Activated CD8-positive, alpha-beta memory T cell treated with anti-CD3 and anti-CD28 coated beads, Interleukin-2, amount 50 U/mL, for 48 hours (primary cell): ENCODE measurements around the gene MYO1E.
"Not testable (repeated sequence)": the region's sequence is repeated elsewhere in the genome, so short reads cannot be mapped to it uniquely, and the experiment has no call there.

Source experiments
- DNase-seq: peaks from one replicate; pipeline ENCODE4 v3.0.0-alpha.2; 2020

Gene MYO1E

DNA sequence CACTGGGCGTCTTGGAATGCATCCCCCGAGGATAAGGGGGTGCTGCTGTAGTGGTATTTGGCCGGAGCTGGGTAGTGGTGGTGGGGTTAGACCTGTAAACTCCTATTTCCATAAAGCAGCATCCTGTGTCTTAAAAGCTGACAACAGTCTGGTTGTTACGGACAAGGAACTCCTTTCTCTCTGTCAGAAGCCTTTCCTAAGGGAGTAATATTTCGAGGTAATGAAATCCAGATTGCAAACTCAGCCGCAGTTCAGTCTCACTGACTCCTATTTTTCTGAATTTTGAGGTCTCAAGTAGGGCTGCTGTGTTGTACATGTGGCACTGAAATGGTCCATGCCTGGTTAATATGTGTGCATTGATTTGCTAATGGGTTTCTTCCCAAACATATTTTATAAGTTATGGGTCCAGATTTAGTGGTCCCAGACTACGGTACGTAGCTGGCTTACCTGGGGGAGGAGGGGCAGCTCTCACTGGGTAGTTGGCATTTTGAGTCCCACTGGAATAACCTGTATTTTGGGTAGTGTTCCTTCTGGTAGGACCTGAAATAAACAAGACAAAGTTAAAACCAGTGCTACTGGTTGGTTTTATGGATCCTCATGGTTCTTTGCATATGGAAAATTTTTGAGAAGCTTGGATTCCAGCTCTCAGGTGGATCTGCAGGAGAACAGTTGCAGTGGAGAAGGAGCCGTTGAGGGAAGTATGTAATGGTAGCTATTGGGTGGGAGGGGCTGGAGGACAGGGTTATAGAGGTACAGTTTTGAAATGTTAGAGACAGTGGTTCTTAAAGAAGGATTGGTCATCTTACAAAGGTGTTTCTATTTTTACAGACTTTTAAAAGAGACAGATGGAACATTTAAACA, 214.6 kb downstream of the MYO1E start:
- no peak for DNase-seq

GRCh38 chr15:59157396-59157795, 215.3 kb downstream of the MYO1E start:
- no peak for DNase-seq

DNA sequence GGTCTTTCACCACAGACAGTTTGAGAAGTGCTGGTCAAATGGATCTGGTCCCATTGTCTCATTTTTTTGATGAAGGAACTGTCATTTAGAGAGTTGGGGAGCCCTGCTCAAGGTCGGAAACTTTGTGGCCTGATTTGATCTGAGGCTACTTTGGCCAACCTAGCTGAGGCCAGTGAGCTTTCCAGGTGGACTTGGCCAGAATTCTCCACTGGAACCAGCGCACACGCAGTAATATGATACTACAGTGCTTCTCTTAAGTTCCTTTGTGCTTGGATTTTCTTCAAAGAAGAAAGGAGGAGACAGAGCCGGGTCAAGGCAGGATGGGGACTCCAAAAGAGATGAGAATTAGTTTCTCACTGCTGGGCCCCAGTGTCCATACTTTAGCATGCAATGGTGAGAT, 217.2 kb downstream of the MYO1E start:
- no peak for DNase-seq

- no peak for DNase-seq
Observed at GRCh38 chr15:59154243-59154642, 218.4 kb downstream of the MYO1E start.

- no peak for DNase-seq
Observed at GRCh38 chr15:59153466-59153865, 219.2 kb downstream of the MYO1E start.

DNA sequence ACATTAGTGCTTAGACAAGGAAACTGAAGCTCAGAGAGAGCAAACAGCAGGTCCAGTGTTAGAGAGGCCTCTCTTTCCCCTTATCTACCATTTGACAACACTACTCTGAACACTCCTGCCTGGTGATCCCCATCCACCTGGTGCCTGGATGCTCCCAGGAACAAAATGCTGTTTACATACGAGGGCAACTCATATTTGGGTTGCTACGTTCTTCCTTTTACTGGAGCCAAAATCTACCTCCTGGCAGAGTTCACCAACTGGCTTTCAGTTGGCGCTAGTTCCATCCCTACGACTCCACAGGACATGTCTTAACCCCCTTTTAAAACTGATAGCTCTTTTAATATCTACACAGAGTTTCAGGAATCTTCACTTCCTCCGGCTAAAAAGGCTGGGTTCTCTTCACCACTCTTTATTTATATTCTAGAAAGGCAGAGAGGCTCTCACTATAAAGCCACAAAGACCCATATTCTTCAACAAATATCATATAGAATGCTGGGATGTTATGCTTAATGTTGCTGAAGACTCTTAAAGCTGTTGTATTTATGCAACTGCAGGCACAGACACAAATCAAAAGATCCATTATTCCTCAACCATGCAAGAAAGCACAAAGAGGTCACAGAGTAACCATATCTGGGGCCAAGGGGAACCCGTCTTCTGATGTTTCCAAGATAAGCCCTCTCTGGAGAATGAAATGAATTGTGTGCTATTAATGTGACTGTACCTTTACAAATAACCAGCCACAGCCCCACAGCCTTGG, 219.8 kb downstream of the MYO1E start:
- no peak for DNase-seq

GRCh38 chr15:59150185-59150584, 222.5 kb downstream of the MYO1E start:
- no peak for DNase-seq

- DNase-seq, result no peak
Observed at GRCh38 chr15:59148153-59148833, 224.4 kb downstream of the MYO1E start.

GRCh38 chr15:59147666-59148065, 225.0 kb downstream of the MYO1E start:
- DNase-seq, result no peak

DNA sequence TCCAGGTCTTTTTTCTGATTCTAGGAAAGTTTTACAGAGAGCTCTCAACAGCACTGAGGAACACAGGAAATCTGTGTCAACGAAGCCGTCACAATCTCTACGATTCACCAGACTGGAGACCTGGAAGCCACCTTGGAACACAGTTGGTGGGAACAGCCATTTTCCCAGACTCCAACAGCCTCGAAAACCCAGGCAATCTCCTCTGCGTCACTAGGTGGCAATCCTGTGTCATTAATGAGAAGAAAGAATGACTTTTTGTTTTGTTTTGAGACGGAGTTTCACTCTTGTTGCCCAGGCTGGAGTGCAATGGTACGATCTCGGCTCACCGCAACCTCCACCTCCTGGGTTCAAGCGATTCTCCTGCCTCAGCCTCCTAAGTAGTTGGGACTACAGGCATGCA, 228.1 kb downstream of the MYO1E start:
- DNase-seq, result not testable (repeated sequence)

DNA sequence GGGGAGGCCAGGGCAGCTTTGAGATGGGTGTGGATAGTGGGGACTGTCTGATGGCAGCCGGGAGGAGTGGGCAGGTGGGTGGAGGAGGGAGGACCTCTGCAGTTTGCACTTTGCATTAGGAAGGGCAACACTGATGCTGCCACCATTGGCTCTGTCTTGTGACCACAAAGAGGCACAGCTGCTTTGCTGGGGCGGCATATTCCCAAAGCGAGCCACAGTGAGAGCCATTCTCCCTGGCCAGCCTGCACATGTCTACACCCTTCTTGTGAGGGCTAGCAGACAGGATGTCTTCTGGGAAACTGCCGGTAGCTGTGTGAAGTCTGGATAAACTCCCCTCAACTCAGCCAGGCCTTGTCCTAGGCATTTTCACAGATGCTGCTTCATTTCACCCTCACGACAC, 229.4 kb downstream of the MYO1E start:
- DNase-seq, result no peak

GRCh38 chr15:59140422-59141226, 232.0 kb downstream of the MYO1E start:
- DNase-seq, result no peak

- DNase-seq, result peak; percentile 72
Observed at GRCh38 chr15:59138243-59138642, 234.4 kb downstream of the MYO1E start.

- no peak for DNase-seq
Observed at GRCh38 chr15:59137566-59137965, 235.1 kb downstream of the MYO1E start.

GRCh38 chr15:59133929-59134427, 238.7 kb downstream of the MYO1E start:
- no peak for DNase-seq

GRCh38 chr15:59131969-59132562, 240.6 kb downstream of the MYO1E start:
- DNase-seq, result no peak

DNA sequence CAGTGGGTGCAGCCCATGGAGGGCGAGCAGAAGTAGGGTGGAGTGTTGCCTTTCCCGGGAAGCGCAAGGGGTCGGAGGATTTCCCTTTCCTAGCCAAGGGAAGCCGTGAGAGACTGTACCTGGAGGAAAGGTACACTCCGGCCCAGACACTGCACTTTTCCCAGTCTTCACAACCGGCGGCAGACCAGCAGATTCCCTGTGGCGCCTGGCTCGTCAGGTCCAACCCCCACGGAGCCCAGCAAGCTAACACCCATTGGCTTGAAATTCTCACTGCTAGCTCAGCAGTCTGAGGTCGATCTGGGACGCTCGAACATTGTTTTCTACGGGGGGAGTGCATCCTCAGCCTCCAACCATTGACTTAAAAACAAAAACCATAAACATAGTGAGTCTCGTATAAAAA, 241.2 kb downstream of the MYO1E start:
- DNase-seq, result no peak

DNA sequence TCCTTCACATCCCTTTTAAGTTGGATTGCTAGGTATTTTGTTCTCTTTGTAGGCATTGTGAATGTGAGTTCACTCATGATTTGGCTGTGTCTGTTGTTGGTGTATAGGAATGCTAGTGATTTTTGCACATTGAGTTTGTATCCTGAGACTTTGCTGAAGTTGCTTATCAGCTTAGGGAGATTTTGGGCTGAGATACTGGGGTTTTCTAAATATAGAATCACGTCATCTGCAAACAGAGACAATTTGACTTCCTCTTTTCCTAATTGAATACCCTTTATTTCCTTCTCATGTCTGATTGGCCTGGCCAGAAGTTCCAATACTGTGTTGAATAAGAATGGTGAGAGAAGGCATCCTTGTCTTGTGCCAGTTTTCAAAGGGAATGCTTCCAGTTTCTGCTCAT, 245.4 kb downstream of the MYO1E start:
- DNase-seq, result not testable (repeated sequence)

DNA sequence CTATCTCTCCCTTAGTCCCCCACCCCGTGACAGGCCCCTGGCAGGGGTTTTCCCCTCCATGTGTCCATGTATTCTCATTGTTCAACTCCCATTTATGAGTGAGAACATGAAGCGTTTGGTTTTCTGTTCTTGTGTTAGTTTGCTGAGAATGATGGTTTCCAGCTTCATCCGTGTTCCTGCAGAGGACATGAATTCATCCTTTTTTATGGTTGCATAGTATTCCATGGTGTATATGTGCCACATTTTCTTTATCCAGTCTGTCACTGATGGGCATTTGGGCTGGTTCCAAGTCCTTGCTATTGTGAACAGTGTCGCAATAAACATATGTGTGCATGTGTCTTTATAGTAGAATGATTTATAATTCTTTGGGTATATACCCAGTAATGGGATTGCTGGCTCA, 247.0 kb downstream of the MYO1E start:
- DNase-seq, result not testable (repeated sequence)

DNA sequence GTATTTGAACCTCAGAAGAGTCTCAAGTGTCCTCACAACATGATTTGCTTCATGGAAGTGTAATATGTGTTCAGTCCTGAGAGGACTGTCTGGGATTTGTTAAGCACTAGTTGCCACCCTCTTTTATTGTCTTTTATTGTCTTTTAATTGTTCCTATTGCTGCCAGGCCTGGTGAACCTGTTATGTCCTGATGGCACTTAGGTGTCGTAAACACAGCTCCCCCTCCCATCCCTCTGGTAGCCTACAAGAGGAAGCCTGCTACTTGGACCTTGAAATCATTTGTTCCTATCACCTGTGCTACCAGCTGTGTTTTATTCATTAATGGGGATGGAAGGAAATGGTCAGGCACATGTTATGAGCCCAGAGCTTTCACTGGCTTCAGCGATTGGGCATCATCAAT, 248.4 kb downstream of the MYO1E start:
- no peak for DNase-seq

GRCh38 chr15:59120937-59121336, 251.7 kb downstream of the MYO1E start:
- DNase-seq, result no peak

DNA sequence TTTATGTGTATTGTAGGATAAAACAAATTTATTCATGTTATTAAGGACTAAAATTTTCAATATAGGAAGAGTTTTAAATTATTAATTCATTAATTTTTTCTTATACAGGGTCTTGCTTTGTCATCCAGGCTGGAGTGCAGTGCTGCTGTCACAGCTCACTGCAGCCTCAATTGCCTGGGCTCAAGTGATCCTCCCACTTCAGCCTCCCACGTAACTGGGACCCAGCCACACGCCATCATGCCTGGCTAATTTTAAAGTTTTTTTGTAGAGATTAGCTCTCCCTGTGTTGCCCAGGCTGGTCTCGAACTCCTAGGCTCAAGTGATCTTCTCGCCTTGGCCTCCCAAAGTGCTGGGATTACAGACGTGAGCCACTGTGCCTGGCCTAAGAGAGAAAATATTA, 253.0 kb downstream of the MYO1E start:
- DNase-seq, result no peak
